ENCODE measurements around the gene LARGE1.

Gene LARGE1

DNA sequence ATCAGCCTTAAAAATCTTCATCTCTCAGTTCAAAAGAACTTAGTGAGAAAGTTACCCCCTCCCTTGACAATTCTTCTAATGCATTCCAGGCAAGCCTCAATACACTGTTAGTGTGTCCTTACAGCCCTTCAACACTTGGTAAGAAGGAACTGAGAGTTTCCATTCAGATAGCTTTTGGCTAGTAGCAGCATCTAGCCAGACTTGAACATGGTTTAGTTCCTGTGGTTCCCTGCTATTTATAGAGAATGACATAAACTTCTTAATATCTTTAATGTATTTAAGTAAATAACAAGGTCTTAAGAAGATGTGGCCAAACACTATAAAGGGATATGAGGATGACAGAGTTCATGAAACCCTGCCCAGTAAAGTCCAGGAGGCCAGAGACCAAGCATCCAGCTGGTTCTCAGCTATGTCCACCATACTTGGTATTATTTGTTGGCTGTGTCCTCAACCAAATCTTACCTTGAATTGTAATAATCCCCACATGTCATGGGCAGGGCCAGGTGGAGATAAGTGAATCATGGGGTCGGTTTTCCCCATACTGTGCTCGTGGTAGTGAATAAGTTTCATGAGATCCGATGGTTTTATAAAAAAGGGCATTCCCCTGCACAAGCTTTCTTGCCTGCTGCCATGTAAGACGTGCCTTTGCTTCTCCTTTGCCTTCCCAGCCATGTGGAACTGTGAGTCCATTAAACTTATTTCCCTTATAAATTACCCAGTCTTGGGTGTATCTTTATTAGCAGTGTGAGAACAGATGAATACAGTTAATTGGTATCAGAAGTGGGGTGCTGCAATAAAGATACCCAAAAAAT, 132.4 kb downstream of the LARGE1 start:
- Histone ChIP-seq H3K4me2 (ENCODE audit: insufficient read depth, low read length) (no peak overlapping the region), H3K9me3 (ENCODE audit: insufficient read depth, low read length, severe bottlenecking) (peaks cover 12% of the 10 kb centered on the region), H3K9ac (ENCODE audit: low read depth, low read length) (no peak overlapping the region), H3K4me1 (ENCODE audit: insufficient read depth, low read length) (no peaks in the 10 kb centered on the region), H3K79me2 (ENCODE audit: insufficient read depth, low read length) (no peaks in the 10 kb centered on the region), H3K27ac (ENCODE audit: low read length) (no peak overlapping the region), H2AFZ (ENCODE audit: low read depth, low read length) (no peak overlapping the region), H4K20me1 (ENCODE audit: insufficient read depth, low read length) (no peaks in the 10 kb centered on the region), H3K36me3 (ENCODE audit: insufficient read depth, low read length) (no peaks in the 10 kb centered on the region), H3K4me3 (ENCODE audit: low read depth in 1 of 2, low read length in 2 of 2) (no peak overlapping the region), H3K27me3 (ENCODE audit: insufficient read depth, low read length, poor library complexity) (no peaks in the 10 kb centered on the region)
- no peak for ATAC-seq (ENCODE audit: insufficient read depth, low read depth)
- TF ChIP-seq, protein P1, sequence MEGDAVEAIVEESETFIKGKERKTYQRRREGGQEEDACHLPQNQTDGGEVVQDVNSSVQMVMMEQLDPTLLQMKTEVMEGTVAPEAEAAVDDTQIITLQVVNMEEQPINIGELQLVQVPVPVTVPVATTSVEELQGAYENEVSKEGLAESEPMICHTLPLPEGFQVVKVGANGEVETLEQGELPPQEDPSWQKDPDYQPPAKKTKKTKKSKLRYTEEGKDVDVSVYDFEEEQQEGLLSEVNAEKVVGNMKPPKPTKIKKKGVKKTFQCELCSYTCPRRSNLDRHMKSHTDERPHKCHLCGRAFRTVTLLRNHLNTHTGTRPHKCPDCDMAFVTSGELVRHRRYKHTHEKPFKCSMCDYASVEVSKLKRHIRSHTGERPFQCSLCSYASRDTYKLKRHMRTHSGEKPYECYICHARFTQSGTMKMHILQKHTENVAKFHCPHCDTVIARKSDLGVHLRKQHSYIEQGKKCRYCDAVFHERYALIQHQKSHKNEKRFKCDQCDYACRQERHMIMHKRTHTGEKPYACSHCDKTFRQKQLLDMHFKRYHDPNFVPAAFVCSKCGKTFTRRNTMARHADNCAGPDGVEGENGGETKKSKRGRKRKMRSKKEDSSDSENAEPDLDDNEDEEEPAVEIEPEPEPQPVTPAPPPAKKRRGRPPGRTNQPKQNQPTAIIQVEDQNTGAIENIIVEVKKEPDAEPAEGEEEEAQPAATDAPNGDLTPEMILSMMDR (IDR thresholded peaks at IDR 0.05; ENCODE audit: borderline replicate concordance, extremely low read depth, low read length, poor library complexity, severe bottlenecking) = no peak
- TF ChIP-seq EZH2 (IDR thresholded peaks at IDR 0.05; ENCODE audit: borderline replicate concordance, low read depth, low read length, severe bottlenecking) = no peak
- no peak for DNase-seq

DNA sequence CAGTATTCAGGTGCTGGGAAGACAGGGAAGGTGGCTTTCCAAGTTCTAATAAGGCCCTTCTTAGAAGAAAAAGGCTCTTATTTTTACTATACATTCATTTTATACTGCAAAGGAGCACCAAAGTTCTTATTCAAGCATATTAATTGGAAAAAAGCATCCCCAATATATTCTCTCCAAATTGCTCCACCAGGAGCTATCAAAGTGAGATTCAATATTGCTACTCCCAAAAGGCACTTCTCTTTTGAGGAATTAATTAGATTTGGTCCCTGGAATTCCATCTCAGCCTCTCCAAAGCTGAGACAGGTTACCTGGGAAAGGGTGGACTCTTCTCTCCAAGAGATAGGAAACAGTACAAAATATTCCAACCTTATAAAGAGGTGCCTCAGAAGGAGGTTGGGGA, 134.1 kb downstream of the LARGE1 start:
- H3K4me2 ChIP-seq (ENCODE audit: insufficient read depth, low read length) = no peak overlapping the region
- H3K4me3 ChIP-seq (ENCODE audit: low read depth in 1 of 2, low read length in 2 of 2) = no peak overlapping the region
- H4K20me1 ChIP-seq (ENCODE audit: insufficient read depth, low read length) = no peaks in the 10 kb centered on the region
- H3K9ac ChIP-seq (ENCODE audit: low read depth, low read length) = no peak overlapping the region
- no peak for ATAC-seq (ENCODE audit: insufficient read depth, low read depth)
- H2AFZ ChIP-seq (ENCODE audit: low read depth, low read length) = no peak overlapping the region
- DNase-seq = no peak
- TF ChIP-seq, protein P1 (IDR thresholded peaks at IDR 0.05; ENCODE audit: borderline replicate concordance, extremely low read depth, low read length, poor library complexity, severe bottlenecking) = no peak
- TF ChIP-seq EZH2 (IDR thresholded peaks at IDR 0.05; ENCODE audit: borderline replicate concordance, low read depth, low read length, severe bottlenecking) = no peak
- H3K79me2 ChIP-seq (ENCODE audit: insufficient read depth, low read length) = no peaks in the 10 kb centered on the region
- H3K36me3 ChIP-seq (ENCODE audit: insufficient read depth, low read length) = no peaks in the 10 kb centered on the region
- H3K27ac ChIP-seq (ENCODE audit: low read length) = no peak overlapping the region
- H3K9me3 ChIP-seq (ENCODE audit: insufficient read depth, low read length, severe bottlenecking) = peaks cover 12% of the 10 kb centered on the region
- no peaks in the 10 kb centered on the region for H3K4me1 ChIP-seq (ENCODE audit: insufficient read depth, low read length)
- H3K27me3 ChIP-seq (ENCODE audit: insufficient read depth, low read length, poor library complexity) = no peaks in the 10 kb centered on the region

DNA sequence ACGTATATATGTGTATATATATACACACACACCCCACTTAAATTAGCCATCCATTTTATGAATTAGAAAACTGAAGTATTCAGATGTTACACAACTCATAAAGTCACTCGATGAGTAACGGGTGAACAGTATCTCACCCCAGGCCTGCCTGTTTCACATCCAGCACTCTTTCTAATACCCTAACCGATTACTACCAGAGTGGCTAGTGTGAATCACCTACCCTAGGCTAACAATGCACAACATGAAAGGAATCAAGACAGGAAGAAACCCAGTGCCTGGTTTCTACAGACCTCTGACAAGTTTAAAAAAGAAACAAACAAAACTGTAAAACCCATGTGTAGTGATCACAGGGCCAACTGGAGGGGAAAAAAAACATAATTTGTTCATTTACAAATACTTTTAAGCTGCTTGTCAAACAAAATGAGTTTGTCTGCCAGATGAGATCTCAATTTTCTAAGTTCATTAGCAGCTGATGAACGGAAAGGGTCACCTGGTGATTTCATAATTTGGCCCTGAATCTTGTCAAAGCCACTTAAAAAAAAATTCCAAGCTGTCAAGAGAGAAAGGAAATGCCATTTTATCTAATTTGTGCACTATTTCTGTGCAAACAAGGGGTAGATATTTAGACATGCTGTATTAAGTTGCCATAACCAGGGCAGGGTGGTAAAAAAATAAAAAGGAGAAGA, 134.8 kb downstream of the LARGE1 start:
- Histone ChIP-seq H4K20me1 (ENCODE audit: insufficient read depth, low read length) (no peaks in the 10 kb centered on the region), H3K27me3 (ENCODE audit: insufficient read depth, low read length, poor library complexity) (no peaks in the 10 kb centered on the region), H3K4me3 (ENCODE audit: low read depth in 1 of 2, low read length in 2 of 2) (no peak overlapping the region), H3K9me3 (ENCODE audit: insufficient read depth, low read length, severe bottlenecking) (peaks cover 12% of the 10 kb centered on the region), H3K79me2 (ENCODE audit: insufficient read depth, low read length) (no peaks in the 10 kb centered on the region), H3K4me1 (ENCODE audit: insufficient read depth, low read length) (no peaks in the 10 kb centered on the region), H3K9ac (ENCODE audit: low read depth, low read length) (no peak overlapping the region), H2AFZ (ENCODE audit: low read depth, low read length) (no peak overlapping the region), H3K36me3 (ENCODE audit: insufficient read depth, low read length) (no peaks in the 10 kb centered on the region), H3K27ac (ENCODE audit: low read length) (no peak overlapping the region), H3K4me2 (ENCODE audit: insufficient read depth, low read length) (no peak overlapping the region)
- ATAC-seq (ENCODE audit: insufficient read depth, low read depth) (no peak), DNase-seq (no peak)
- TF ChIP-seq, protein P1 (IDR thresholded peaks at IDR 0.05; ENCODE audit: borderline replicate concordance, extremely low read depth, low read length, poor library complexity, severe bottlenecking) = no peak
- no peak for TF ChIP-seq EZH2 (IDR thresholded peaks at IDR 0.05; ENCODE audit: borderline replicate concordance, low read depth, low read length, severe bottlenecking)

Measured in DND-41 (cell line).